ENCODE results near the gene PRSS2. TPM values are rescaled to one million over a fixed set of nuclear protein-coding genes. Genes with fewer than 3 reads are reported as not detected.
"Not testable (repeated sequence)": the region's sequence is repeated elsewhere in the genome, so short reads cannot be mapped to it uniquely, and the experiment has no call there.

PRSS2 gene
- total RNA-seq = not detected

DNA sequence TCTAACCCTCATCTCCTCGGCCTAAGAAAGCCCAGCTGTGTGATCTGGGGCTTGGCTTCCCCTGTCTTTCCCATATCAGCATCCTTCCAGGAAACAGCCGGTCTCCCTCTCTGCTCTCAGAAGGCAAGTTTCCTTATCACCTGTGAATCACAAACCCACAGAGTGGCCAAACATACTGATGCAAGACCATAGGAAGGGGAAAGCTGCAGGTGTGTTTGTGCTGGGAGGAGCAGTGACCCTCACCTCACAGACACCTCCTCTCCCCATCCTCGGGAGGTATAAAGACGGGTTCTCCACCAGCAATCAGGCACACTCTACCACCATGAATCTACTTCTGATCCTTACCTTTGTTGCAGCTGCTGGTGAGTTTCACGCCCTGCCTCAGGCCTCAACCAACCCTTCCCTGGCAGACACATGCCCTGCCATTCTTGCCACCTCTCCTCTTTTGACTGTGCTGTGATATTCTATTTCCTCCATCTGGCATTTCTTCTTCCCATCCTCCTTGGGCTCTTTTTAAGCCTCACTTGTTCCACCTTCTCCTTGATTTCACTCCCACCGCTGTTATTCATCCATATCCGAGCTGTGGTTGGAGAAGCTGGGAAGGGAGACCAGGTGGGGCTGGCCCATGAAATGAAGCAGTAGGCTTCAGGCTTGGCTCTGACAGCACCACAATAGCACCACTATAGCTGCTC, at the start of gene PRSS2:
PRSS2 (plus strand) TSS at position 310 of the 692 bp plus-strand sequence; CDS start at position 323, 13 bp downstream.
- H3K27me3 Mint-ChIP-seq (ENCODE audit: low read depth) = no peaks in the 10 kb centered on the region
- H3K36me3 Mint-ChIP-seq (ENCODE audit: insufficient read depth in 2 of 2) = no peaks in the 10 kb centered on the region
- H3K4me3 Mint-ChIP-seq = peak within 1 kb of the TSS; percentile 44 to 68
- ATAC-seq (replicated peaks in 1 of 2) (peak; percentile 67 to 74), DNase-seq (no peak)
- peaks cover 12% of the 10 kb centered on the region for H3K4me1 Mint-ChIP-seq (ENCODE audit: low read depth)
- H3K27ac Mint-ChIP-seq = peak within 1 kb of the TSS; percentile 78
- H3K9me3 Mint-ChIP-seq = no peaks in the 10 kb centered on the region

DNA sequence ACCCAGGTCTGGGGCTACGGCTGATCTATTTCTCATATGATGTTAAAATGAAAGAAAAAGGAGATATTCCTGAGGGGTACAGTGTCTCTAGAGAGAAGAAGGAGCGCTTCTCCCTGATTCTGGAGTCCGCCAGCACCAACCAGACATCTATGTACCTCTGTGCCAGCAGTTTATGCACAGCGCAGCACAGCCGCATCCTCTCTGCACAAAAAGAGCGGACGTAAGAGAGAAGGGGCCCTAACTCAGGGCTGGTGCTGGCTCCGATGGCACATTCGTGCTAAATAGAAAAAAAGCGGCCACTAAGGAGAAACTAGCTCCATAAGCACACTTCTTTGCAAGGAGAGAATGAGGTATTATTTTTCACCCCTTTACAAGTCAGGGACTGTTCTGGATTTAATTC, 49.8 kb upstream of the PRSS2 start:
- peaks cover 25% of the 10 kb centered on the region for H3K4me1 Mint-ChIP-seq (ENCODE audit: low read depth)
- H3K4me3 Mint-ChIP-seq = peak overlapping the region; percentile 67 to 84
- H3K36me3 Mint-ChIP-seq (ENCODE audit: insufficient read depth in 2 of 2) = no peaks in the 10 kb centered on the region
- H3K9me3 Mint-ChIP-seq = no peaks in the 10 kb centered on the region
- no peaks in the 10 kb centered on the region for H3K27me3 Mint-ChIP-seq (ENCODE audit: low read depth)
- H3K27ac Mint-ChIP-seq = peak overlapping the region; percentile 48
- DNase-seq (no peak), ATAC-seq (replicated peaks in 1 of 2) (no peak)

DNA sequence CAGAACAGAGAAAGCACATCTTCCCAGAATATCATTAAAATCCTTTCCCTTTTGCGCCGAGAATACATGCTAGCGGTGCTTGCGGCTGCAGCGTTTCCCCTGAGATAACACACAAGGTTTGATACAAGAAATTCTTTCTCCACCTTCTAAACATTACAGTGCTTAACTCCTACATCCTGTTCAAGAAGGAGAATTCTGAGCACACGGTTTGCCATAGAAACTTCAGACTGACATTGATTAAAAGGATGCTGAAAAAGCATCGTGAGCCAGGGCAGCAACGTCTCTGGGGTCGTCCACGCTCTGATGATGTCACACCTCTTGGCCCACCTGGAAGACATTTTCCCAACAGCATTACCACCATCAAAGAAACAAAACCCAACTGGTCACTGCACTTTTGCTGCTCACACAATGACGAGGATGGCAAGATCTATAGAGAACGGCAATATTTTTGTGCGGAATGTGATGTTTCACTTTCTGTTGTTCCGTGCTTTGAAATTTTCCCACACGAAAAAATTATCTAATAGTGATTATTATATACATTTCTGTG, 48.4 kb upstream of the PRSS2 start:
- Mint-ChIP-seq H3K27me3 (ENCODE audit: low read depth) (no peaks in the 10 kb centered on the region), H3K27ac (no peak overlapping the region), H3K36me3 (ENCODE audit: insufficient read depth in 2 of 2) (no peaks in the 10 kb centered on the region), H3K9me3 (no peaks in the 10 kb centered on the region), H3K4me1 (ENCODE audit: low read depth) (peaks cover 15% of the 10 kb centered on the region), H3K4me3 (peak overlapping the region; percentile 78 to 84)
- ATAC-seq (replicated peaks in 1 of 2) (no peak), DNase-seq (no peak)

DNA sequence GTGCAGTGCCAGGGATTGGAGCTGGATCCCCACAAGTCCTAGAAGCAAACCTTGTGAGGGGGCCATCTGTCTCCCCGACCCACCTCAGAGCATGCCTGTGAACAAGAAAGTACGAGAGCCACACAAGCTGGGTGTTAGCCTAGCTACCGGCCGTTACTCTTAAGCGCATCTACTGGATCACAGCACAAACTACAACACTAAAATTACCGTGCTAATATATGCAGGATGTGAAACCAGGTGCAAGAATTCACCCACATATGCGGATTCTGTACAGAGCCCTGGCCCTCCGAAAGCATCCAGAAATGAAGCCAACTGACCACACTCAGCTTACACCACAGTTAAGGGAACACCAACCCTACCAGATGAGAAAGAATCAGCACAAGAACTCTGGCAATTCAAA, 37.5 kb upstream of the PRSS2 start:
- DNase-seq = no peak
- Mint-ChIP-seq H3K27me3 (ENCODE audit: low read depth) (no peaks in the 10 kb centered on the region), H3K4me3 (no peak overlapping the region), H3K27ac (no peak overlapping the region), H3K36me3 (ENCODE audit: insufficient read depth in 2 of 2) (no peaks in the 10 kb centered on the region), H3K4me1 (ENCODE audit: low read depth) (no peaks in the 10 kb centered on the region), H3K9me3 (no peaks in the 10 kb centered on the region)
- no peak for ATAC-seq (replicated peaks in 1 of 2)

DNA sequence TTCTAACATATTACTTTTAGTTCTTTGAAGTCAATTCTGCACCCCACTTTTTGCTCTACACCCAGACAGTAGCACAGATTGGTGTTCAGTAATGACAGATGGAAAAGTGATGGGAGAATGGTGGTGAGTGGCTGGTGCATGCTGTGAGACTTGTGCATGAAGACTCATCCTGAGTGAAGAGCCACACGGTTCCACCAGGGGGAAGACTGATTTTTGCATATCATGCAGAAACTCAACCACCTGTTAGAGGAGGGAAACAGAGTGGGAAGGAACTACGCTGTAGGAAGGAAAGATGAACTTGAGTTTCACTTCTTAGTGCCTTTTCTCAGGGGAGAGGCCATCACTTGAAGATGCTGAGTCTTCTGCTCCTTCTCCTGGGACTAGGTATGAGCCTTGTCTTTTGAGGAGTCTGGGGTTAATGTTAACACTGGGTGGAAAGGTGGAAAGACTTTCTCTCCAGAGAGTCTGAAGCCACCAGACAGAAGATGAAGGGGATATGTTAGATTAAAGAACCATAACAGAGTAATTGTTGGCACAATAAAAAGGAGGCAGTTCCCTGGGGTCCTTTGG, 30.8 kb upstream of the PRSS2 start:
- peak overlapping the region in 1 of 2 donors; percentile 42 for H3K4me3 Mint-ChIP-seq
- peak; percentile 28 to 41 for ATAC-seq (replicated peaks in 1 of 2)
- H3K27me3 Mint-ChIP-seq (ENCODE audit: low read depth) = no peaks in the 10 kb centered on the region
- H3K4me1 Mint-ChIP-seq (ENCODE audit: low read depth) = peaks cover 11% of the 10 kb centered on the region
- H3K27ac Mint-ChIP-seq = peak overlapping the region; percentile 5
- no peaks in the 10 kb centered on the region for H3K9me3 Mint-ChIP-seq
- DNase-seq = no peak
- no peaks in the 10 kb centered on the region for H3K36me3 Mint-ChIP-seq (ENCODE audit: insufficient read depth in 2 of 2)

DNA sequence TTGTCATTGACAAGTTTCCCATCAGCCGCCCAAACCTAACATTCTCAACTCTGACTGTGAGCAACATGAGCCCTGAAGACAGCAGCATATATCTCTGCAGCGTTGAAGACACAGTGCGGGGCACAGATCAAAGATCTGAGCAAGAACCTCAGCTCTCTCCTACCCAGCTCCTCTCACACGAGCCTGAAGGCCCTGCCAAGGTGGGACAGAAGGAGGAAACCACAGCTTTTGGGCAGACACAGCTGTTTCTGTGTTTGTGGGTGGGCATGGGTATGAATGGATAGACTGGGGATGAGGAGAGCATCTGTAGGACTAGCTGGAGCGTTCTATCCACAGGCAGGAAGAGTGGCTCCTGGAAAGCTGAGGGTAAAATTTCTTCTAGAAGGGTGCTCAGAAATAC, 30.0 kb upstream of the PRSS2 start:
- Mint-ChIP-seq H3K4me1 (ENCODE audit: low read depth) (peaks cover 11% of the 10 kb centered on the region), H3K9me3 (no peaks in the 10 kb centered on the region), H3K36me3 (ENCODE audit: insufficient read depth in 2 of 2) (no peaks in the 10 kb centered on the region), H3K4me3 (peak overlapping the region in 1 of 2 donors; percentile 24), H3K27ac (no peak overlapping the region), H3K27me3 (ENCODE audit: low read depth) (no peaks in the 10 kb centered on the region)
- DNase-seq = no peak
- ATAC-seq (replicated peaks in 1 of 2) = no peak

DNA sequence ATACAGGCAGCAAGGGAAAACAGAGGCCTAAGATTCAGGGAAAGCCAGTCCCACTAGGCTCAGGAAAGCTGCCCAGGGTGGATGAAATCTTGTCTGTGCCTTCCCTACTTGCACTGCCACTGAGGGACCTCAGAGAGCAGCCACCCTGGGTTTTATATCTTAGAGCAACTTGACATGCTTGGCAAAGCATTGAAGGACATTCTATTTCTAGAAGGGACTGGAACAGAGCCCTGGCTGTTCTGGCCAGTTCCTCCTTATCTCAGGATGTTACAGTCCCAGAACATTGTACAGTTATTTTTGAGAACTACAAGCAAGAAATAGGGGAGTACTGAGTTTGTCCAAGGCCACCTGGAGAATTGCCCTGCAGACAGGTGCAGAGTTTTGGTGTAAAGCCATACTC, 28.8 kb upstream of the PRSS2 start:
- H3K9me3 Mint-ChIP-seq; H3K4me3 Mint-ChIP-seq; H3K36me3 Mint-ChIP-seq (ENCODE audit: insufficient read depth in 2 of 2); H3K27me3 Mint-ChIP-seq (ENCODE audit: low read depth); H3K27ac Mint-ChIP-seq; ATAC-seq (replicated peaks in 1 of 2); DNase-seq: not testable (repeated sequence)
- peaks cover 11% of the 10 kb centered on the region for H3K4me1 Mint-ChIP-seq (ENCODE audit: low read depth)

DNA sequence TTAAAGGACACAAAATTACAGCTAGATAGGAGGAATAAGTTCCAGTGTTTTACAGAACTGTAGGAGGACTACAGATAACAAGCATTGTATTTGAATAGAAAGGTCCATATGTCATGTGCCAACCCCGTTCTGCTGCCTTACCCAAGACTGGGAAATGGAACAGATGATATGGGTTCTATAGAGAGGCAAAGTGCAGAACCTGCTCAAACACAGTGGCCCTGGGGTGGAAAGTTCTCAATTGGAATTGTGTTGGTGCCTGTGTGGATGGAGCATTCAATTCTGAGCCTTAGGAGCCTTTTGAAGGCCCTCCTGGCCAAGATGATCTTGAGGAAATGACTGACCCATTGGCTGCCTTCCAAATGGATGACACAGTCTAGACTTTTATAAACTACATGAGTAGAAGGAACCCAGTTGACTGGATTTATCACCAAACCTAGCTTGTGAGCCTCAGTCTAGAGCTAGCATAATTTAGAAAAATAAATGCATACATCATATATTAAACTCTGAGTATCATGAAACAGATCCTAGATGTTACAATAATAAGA, 25.6 kb upstream of the PRSS2 start:
- peaks cover 2% of the 10 kb centered on the region for H3K4me1 Mint-ChIP-seq (ENCODE audit: low read depth)
- no peaks in the 10 kb centered on the region for H3K27me3 Mint-ChIP-seq (ENCODE audit: low read depth)
- no peaks in the 10 kb centered on the region for H3K36me3 Mint-ChIP-seq (ENCODE audit: insufficient read depth in 2 of 2)

DNA sequence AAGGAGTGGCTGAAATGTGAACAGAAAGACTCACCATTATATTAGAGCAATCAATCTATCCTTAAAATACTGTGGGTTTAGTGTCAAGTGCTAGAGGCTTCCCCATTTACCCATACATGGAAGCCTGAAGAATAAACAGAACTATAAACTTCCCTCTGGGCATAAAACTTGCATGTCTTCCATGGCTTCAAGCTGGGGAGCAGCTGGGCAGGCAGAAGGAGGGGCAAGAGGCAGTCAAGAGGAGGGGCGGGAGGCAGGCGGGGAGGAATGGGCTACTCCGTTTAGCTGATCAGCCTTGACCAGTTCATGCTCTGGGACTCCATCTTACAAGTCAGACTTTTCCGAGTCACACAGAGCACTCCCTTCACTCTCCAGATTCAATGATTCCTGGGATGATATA, 25.0 kb upstream of the PRSS2 start:
- Mint-ChIP-seq H3K27ac (no peak overlapping the region), H3K4me1 (ENCODE audit: low read depth) (no peaks in the 10 kb centered on the region), H3K4me3 (no peak overlapping the region), H3K27me3 (ENCODE audit: low read depth) (no peaks in the 10 kb centered on the region), H3K9me3 (no peaks in the 10 kb centered on the region), H3K36me3 (ENCODE audit: insufficient read depth in 2 of 2) (no peaks in the 10 kb centered on the region)
- ATAC-seq (replicated peaks in 1 of 2) = no peak
- no peak for DNase-seq

More for the DNA sequence above, 25.6 kb upstream of the PRSS2 start:
- no peak overlapping the region for H3K4me3 Mint-ChIP-seq
- DNase-seq (no peak), ATAC-seq (replicated peaks in 1 of 2) (no peak)
- no peak overlapping the region for H3K27ac Mint-ChIP-seq
- no peaks in the 10 kb centered on the region for H3K9me3 Mint-ChIP-seq

DNA sequence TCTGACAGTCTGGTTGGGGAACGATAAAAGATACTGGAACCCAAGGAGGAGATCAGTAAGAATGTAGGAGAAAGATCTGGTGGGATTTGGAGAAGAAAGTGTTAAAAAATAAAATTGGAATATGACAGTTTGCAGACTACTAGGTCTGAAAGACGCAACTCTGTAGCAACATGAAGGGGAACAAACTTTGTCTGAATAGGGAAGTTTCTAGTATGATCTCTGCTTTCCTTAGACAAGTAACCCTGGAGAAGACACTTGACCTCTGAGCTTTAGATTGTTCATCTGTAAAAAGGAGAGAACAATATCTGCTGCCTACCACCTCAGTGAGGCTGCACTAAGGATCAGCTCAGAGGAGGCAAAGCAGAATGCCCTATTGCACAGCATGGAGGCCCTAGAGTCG, 24.5 kb upstream of the PRSS2 start:
- Mint-ChIP-seq H3K27ac (no peak overlapping the region), H3K4me3 (no peak overlapping the region), H3K4me1 (ENCODE audit: low read depth) (no peaks in the 10 kb centered on the region)

DNA sequence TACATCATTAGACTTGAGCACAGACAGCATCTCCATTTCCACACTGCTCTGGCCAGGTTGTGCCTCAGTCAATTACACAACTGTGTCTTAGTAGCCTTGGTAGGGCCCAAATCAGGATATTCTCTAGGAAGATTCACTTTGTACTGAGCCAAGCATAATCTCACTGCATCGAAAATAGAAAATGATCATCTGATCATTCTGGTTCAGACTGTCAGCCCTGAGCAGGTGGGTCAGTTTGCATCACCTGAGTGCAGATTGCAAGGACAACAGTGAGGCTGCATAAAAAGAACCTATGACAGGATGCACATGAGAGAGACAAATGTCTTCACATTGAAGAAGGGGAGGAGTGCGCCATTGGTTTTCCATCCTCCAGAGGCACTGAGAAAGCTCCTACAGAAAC, 22.4 kb upstream of the PRSS2 start:
- not testable (repeated sequence) for H3K36me3 Mint-ChIP-seq (ENCODE audit: insufficient read depth in 2 of 2); H3K9me3 Mint-ChIP-seq; H3K4me3 Mint-ChIP-seq; H3K27ac Mint-ChIP-seq; ATAC-seq (replicated peaks in 1 of 2); H3K4me1 Mint-ChIP-seq (ENCODE audit: low read depth); DNase-seq; H3K27me3 Mint-ChIP-seq (ENCODE audit: low read depth)

More for the DNA sequence above, 24.5 kb upstream of the PRSS2 start:
- H3K9me3 Mint-ChIP-seq = no peaks in the 10 kb centered on the region
- DNase-seq = no peak
- H3K36me3 Mint-ChIP-seq (ENCODE audit: insufficient read depth in 2 of 2) = no peaks in the 10 kb centered on the region
- no peaks in the 10 kb centered on the region for H3K27me3 Mint-ChIP-seq (ENCODE audit: low read depth)
- no peak for ATAC-seq (replicated peaks in 1 of 2)

DNA sequence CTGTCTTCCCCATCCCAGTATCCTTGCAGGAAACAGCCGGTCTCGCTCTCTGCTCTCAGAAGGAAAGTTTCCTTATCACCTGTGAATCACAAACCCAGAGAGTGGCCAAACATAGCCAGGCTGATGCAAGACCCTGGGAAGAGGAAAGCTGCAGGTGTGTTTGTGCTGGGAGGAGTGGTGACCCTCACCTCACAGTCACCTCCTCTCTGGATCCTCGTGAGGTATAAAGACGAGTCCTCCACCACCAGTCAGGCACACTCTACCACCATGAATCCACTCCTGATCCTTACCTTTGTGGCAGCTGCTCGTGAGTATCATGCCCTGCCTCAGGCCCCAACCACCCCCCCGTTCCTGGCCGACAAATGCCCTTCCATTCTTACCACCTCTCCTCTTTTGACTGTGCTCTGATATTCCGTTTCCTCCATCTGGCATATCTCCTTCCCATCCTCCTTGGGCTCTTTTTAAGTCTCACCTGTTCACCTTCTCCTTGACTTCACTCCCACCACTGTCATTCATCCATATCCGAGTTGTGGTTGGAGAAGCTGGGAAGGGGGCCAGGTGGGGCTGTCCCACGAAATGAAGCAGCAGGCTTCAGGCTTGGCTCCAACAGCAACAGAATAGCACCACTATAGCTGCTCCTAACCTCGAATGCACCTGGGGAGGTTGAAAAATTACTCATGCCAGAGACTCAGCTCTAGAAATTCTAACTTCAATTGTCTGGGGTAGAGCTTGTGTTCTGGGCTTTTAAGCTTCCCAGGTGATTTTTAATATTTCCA, 21.4 kb upstream of the PRSS2 start, which contains the start of gene PRSS1:
PRSS1 (plus strand) TSS at position 255 of the 776 bp plus-strand sequence; CDS start at position 268, 13 bp downstream.
- Mint-ChIP-seq H3K4me3 (no peak within 1 kb of the TSS), H3K27me3 (ENCODE audit: low read depth) (no peaks in the 10 kb centered on the region), H3K9me3 (no peaks in the 10 kb centered on the region), H3K27ac (no peak within 1 kb of the TSS), H3K36me3 (ENCODE audit: insufficient read depth in 2 of 2) (no peaks in the 10 kb centered on the region), H3K4me1 (ENCODE audit: low read depth) (no peaks in the 10 kb centered on the region)
- ATAC-seq (replicated peaks in 1 of 2) = no peak
- DNase-seq = no peak

Data from activated T-cell treated with anti-CD3 and anti-CD28 coated beads, Interleukin-2, amount 50 U/mL, for 72 hours (primary cell).